Astrocyte (in vitro differentiated cells and primary cell): ENCODE measurements around the gene ABCC1. TPM values are rescaled to one million over a fixed set of nuclear protein-coding genes. Genes with fewer than 3 reads are reported as not detected.

Experiments used
- DNase-seq: peaks from one replicate; pipeline ENCODE4 v3.0.0-alpha.2; 2010; ENCODE audit warnings: low read depth
- FAIRE-seq: peaks from 2 replicates; lab custom pipeline; 2011; peaks lifted over from hg19 to GRCh38; lab: Jason Lieb, UNC
- H2AFZ ChIP-seq: 2 replicates; pipeline ENCODE4 v1.6.0; 2012; ENCODE audit warnings: low read depth, low read length, inconsistent platforms
- H3K27ac ChIP-seq: 2 replicates; pipeline ENCODE4 v1.5.1; 2011; ENCODE audit warnings: low read depth, low read length, inconsistent platforms
- H3K27me3 ChIP-seq: 2 replicates; pipeline ENCODE4 v1.6.0; 2011; ENCODE audit warnings: low read length, inconsistent platforms; ENCODE audit not compliant: insufficient read depth
- H3K36me3 ChIP-seq: 2 replicates; pipeline ENCODE4 v1.5.1; 2011; ENCODE audit warnings: low read length, inconsistent platforms; ENCODE audit not compliant: insufficient read depth
- H3K4me1 ChIP-seq: 2 replicates; pipeline ENCODE4 v1.5.1; 2011; ENCODE audit warnings: low read length, inconsistent platforms; ENCODE audit not compliant: insufficient read depth
- H3K4me2 ChIP-seq: 2 replicates; pipeline ENCODE4 v1.6.0; 2012; ENCODE audit warnings: low read length, inconsistent platforms
- H3K4me3 ChIP-seq: 2 replicates; pipeline ENCODE4 v1.5.1; 2011; ENCODE audit warnings: low read depth, mild to moderate bottlenecking, low read length, inconsistent platforms; ENCODE audit not compliant: insufficient read depth
- H3K79me2 ChIP-seq: 2 replicates; pipeline ENCODE4 v1.6.0; 2012; ENCODE audit warnings: mild to moderate bottlenecking, low read length, inconsistent platforms; ENCODE audit not compliant: insufficient read depth
- H3K9ac ChIP-seq: 2 replicates; pipeline ENCODE4 v1.6.0; 2012; ENCODE audit warnings: mild to moderate bottlenecking, low read length, inconsistent platforms
- H3K9me3 ChIP-seq: 2 replicates; pipeline ENCODE4 v1.5.1; 2012; ENCODE audit warnings: low read depth, mild to moderate bottlenecking, low read length, inconsistent platforms; ENCODE audit not compliant: insufficient read depth
- H4K20me1 ChIP-seq: 2 replicates; pipeline ENCODE4 v1.6.0; 2012; ENCODE audit warnings: low read length, inconsistent platforms; ENCODE audit not compliant: insufficient read depth
- H3K27ac Mint-ChIP-seq: one replicate; pipeline ENCODE4 v1.8.0; 2021; ENCODE audit warnings: mild to moderate bottlenecking, mixed read lengths; ENCODE audit not compliant: unreplicated experiment
- H3K27me3 Mint-ChIP-seq: one replicate; pipeline ENCODE4 v1.8.0; 2021; ENCODE audit warnings: low read depth, mixed read lengths; ENCODE audit not compliant: unreplicated experiment
- H3K36me3 Mint-ChIP-seq: one replicate; pipeline ENCODE4 v1.8.0; 2021; ENCODE audit warnings: low read depth, mixed read lengths; ENCODE audit not compliant: unreplicated experiment
- H3K4me1 Mint-ChIP-seq: one replicate; pipeline ENCODE4 v1.8.0; 2021; ENCODE audit warnings: low read depth, mixed read lengths; ENCODE audit not compliant: unreplicated experiment
- H3K4me3 Mint-ChIP-seq: one replicate; pipeline ENCODE4 v1.8.0; 2021; ENCODE audit warnings: mild to moderate bottlenecking, moderate library complexity, mixed read lengths; ENCODE audit not compliant: unreplicated experiment
- H3K9me3 Mint-ChIP-seq: one replicate; pipeline ENCODE4 v1.8.0; 2021; ENCODE audit warnings: mild to moderate bottlenecking, mixed read lengths; ENCODE audit not compliant: unreplicated experiment
- CTCF ChIP-seq: IDR thresholded peaks from 2 replicates; pipeline ENCODE4 v1.5.1; 2011; ENCODE audit warnings: low read depth, mild to moderate bottlenecking, inconsistent platforms, low read length, moderate library complexity; ENCODE audit not compliant: insufficient read depth
- EZH2 ChIP-seq: IDR thresholded peaks from 2 replicates; pipeline ENCODE4 v1.6.1; 2012; ENCODE audit warnings: mild to moderate bottlenecking, low read length, inconsistent platforms; ENCODE audit not compliant: insufficient read depth
- total RNA-seq: library from RNA; stranded (reverse); gene quantifications from 2 replicates; pipeline ENCODE4 v1.2.1, GENCODE V29; 2021

ABCC1 gene
- total RNA-seq, 1 donor from 2014 or later: 42.1 TPM

DNA sequence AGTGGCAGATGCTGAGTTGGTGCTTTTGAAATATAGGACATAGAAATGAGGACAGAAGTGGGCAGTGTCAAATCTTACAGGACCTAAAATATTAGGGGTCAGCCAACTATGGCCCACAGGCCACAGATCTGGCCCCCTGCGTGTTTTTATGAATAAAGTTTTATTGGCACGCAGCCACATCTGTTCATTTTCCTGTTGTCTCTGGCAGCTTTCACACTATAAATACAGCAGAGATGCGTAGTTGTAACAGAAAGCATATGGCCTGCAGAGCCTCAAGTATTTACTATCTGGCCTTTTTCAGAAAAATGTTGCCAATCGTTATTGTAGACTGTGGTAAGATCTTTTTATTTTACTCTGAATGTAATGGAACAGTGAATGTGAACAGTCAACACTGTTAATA lies 191.1 kb downstream of the ABCC1 start:
- Histone ChIP-seq H4K20me1 (peaks cover 24% of the 10 kb centered on the region), H3K79me2 (no peaks in the 10 kb centered on the region), H3K4me2 (no peak overlapping the region), H3K36me3 (peaks cover 30% of the 10 kb centered on the region), H2AFZ (no peak overlapping the region), H3K4me3 (no peak overlapping the region), H3K9me3 (no peaks in the 10 kb centered on the region), H3K9ac (no peak overlapping the region), H3K27ac (no peak overlapping the region), H3K27me3 (no peaks in the 10 kb centered on the region), H3K4me1 (peaks cover 4% of the 10 kb centered on the region)
- no peak for TF ChIP-seq CTCF
- TF ChIP-seq EZH2: no peak
- no peak overlapping the region for H3K27ac Mint-ChIP-seq
- H3K4me1 Mint-ChIP-seq: peaks cover 8% of the 10 kb centered on the region
- FAIRE-seq (no peak), DNase-seq (no peak)
- H3K4me3 Mint-ChIP-seq: no peak overlapping the region
- H3K36me3 Mint-ChIP-seq: peaks cover 35% of the 10 kb centered on the region
- H3K9me3 Mint-ChIP-seq: no peaks in the 10 kb centered on the region
- no peaks in the 10 kb centered on the region for H3K27me3 Mint-ChIP-seq

GRCh38 chr16:16141141-16141540 lies 191.7 kb downstream of the ABCC1 start:
- H3K9me3 ChIP-seq: no peaks in the 10 kb centered on the region
- no peak for DNase-seq
- H3K9me3 Mint-ChIP-seq: no peaks in the 10 kb centered on the region
- H3K27me3 Mint-ChIP-seq: no peaks in the 10 kb centered on the region
- TF ChIP-seq EZH2: no peak
- TF ChIP-seq CTCF: no peak
- no peaks in the 10 kb centered on the region for H3K27me3 ChIP-seq
- H3K4me1 ChIP-seq: peaks cover 4% of the 10 kb centered on the region
- H4K20me1 ChIP-seq: peaks cover 26% of the 10 kb centered on the region
- peaks cover 28% of the 10 kb centered on the region for H3K36me3 ChIP-seq
- peaks cover 33% of the 10 kb centered on the region for H3K36me3 Mint-ChIP-seq
- no peak overlapping the region for H3K9ac ChIP-seq
- no peak overlapping the region for H3K4me2 ChIP-seq
- H3K4me3 Mint-ChIP-seq: no peak overlapping the region
- no peaks in the 10 kb centered on the region for H3K79me2 ChIP-seq
- peaks cover 8% of the 10 kb centered on the region for H3K4me1 Mint-ChIP-seq
- H3K27ac Mint-ChIP-seq: no peak overlapping the region
- no peak overlapping the region for H2AFZ ChIP-seq
- H3K4me3 ChIP-seq: no peak overlapping the region
- no peak for FAIRE-seq
- H3K27ac ChIP-seq: no peak overlapping the region

- H3K4me2 ChIP-seq: no peak overlapping the region
- peaks cover 21% of the 10 kb centered on the region for H3K36me3 ChIP-seq
- no peaks in the 10 kb centered on the region for H3K27me3 Mint-ChIP-seq
- no peak overlapping the region for H3K27ac Mint-ChIP-seq
- H3K79me2 ChIP-seq: no peaks in the 10 kb centered on the region
- H4K20me1 ChIP-seq: peaks cover 34% of the 10 kb centered on the region
- H3K27ac ChIP-seq: no peak overlapping the region
- peaks cover 28% of the 10 kb centered on the region for H3K36me3 Mint-ChIP-seq
- DNase-seq (no peak), FAIRE-seq (no peak)
- peaks cover 4% of the 10 kb centered on the region for H3K4me1 ChIP-seq
- TF ChIP-seq EZH2 (no peak), CTCF (no peak)
- no peaks in the 10 kb centered on the region for H3K9me3 ChIP-seq
- no peak overlapping the region for H2AFZ ChIP-seq
- no peak overlapping the region for H3K4me3 Mint-ChIP-seq
- H3K9ac ChIP-seq: no peak overlapping the region
- H3K9me3 Mint-ChIP-seq: no peaks in the 10 kb centered on the region
- peaks cover 8% of the 10 kb centered on the region for H3K4me1 Mint-ChIP-seq
- H3K27me3 ChIP-seq: no peaks in the 10 kb centered on the region
- H3K4me3 ChIP-seq: no peak overlapping the region
Measured at GRCh38 chr16:16141784-16142396, 192.5 kb downstream of the ABCC1 start.
